DND-41 (cell line): ENCODE measurements around the gene INPP5B.

ENCODE experiments used
- CTCF ChIP-seq: IDR thresholded peaks from 2 replicates; pipeline ENCODE4 v1.5.1; 2012; ENCODE audit warnings: borderline replicate concordance, low read length, moderate library complexity, mild to moderate bottlenecking; ENCODE audit not compliant: poor library complexity, severe bottlenecking; ENCODE audit errors: extremely low read depth
- EZH2 ChIP-seq: IDR thresholded peaks from 3 replicates; pipeline ENCODE4 v1.6.1; 2012; ENCODE audit warnings: borderline replicate concordance, low read depth, mild to moderate bottlenecking, moderate library complexity, low read length, inconsistent platforms; ENCODE audit not compliant: severe bottlenecking

- no peak for TF ChIP-seq CTCF
- no peak for TF ChIP-seq EZH2
Measured at GRCh38 chr1:37883671-37884070, 63.2 kb downstream of the INPP5B start.
